Measurements from ENCODE around the gene NFAM1. TPM values are rescaled to one million over a fixed set of nuclear protein-coding genes. Genes with fewer than 3 reads are reported as not detected.
A peak's percentile ranks its signal among the peaks of the same experiment; 100 is the strongest.

The NFAM1 gene
- polyA plus RNA-seq, 3 donors: 0.65 to 1.6 (median 1.1) TPM

DNA sequence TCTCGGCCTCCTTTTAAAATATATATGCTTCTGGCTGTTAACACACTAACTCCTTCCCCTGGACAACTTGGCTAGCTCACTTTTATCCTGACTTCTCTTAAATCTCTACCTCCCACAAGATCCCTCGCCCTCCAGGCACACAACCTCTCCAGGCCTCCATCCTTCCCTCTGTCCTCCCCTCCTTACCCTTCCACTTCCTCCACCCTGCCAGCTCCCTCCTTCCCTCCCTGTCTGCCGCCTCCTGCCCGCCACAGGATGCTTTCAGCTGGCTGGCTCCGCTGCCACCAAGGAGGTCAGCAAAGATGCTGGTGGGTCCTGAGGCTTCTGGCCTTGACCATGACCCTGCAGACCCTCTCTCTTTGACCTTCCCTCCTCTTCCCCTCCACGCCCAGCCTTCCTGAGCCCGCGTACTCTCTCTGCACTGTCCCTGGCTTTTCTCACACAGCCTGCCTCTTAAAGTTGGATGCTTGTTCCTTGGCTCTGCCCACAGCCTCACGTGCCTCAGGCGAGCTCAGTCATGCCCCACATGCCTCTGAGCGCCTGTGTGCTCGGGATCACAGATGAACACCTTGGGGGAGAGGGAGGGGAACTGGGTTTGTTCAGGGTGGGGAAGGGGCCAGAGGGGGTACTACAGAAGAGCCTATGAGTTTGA, 6.7 kb downstream of the NFAM1 start:
- no peak for DNase-seq (ENCODE audit: extremely low read depth in 1 of 11, low read depth in 9 of 11, low spot score in 4 of 11)

- DNase-seq (ENCODE audit: extremely low read depth in 1 of 11, low read depth in 9 of 11, low spot score in 4 of 11): no peak
Measured at GRCh38 chr22:42419243-42419881, 12.8 kb downstream of the NFAM1 start.

DNA sequence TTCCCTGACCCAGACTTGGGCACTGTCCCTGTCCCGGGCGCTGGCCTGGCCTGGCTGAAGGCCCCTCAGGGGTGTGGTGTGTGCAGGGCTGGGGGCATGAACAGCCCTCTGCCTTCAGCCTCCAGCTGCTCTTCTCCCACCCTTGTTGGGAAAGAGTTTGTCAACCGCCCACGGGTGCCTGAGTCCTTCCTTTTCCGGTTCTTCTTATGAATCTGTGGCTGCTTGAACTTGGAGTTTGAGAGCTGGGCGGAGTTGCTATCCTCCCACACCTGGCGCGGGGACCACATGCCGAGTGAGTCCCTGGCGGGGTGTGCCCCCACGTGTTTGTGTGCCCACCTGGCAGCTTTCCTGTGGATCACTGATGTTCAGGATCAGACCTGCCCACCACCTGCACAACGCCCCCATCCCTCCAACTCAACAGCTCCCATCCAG, 13.4 kb downstream of the NFAM1 start:
- DNase-seq (ENCODE audit: extremely low read depth in 1 of 11, low read depth in 9 of 11, low spot score in 4 of 11): no peak

GRCh38 chr22:42417645-42418305, 14.4 kb downstream of the NFAM1 start:
- DNase-seq (ENCODE audit: extremely low read depth in 1 of 11, low read depth in 9 of 11, low spot score in 4 of 11): no peak

GRCh38 chr22:42416671-42417230, 15.5 kb downstream of the NFAM1 start:
- no peak for DNase-seq (ENCODE audit: extremely low read depth in 1 of 11, low read depth in 9 of 11, low spot score in 4 of 11)

GRCh38 chr22:42414565-42415303, 17.5 kb downstream of the NFAM1 start:
- DNase-seq (ENCODE audit: extremely low read depth in 1 of 11, low read depth in 9 of 11, low spot score in 4 of 11): no peak

GRCh38 chr22:42414021-42414420, 18.2 kb downstream of the NFAM1 start:
- DNase-seq (ENCODE audit: extremely low read depth in 1 of 11, low read depth in 9 of 11, low spot score in 4 of 11): no peak

DNA sequence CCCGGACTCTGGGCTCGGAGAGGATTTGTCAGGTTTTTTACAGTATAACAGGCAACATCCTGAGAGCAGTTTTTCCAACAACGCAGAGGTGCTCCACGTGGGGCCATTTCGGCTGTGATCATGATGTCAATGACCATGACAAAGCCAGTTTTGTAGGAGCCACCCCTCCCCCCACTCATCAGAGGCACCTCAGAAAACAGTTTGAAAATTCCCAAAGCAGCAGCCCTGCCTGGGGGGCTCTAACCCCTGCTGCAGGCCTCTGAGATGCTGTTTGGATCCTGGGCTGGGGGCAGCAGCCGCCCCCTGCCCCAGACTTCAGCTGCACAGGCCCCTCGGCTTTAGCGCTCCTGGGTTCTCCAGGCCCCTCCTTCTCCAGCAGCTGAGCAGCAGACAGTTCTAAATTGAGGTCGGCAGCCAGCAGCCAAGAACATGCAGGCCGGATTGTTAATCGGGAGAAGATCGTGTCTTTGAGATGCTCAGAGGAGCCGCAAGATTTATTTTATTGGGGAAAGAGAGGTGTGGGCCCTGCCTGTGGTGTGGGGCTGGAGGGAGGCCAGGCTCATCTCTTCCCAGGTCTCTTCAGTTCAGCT, 19.4 kb downstream of the NFAM1 start:
- no peak for DNase-seq (ENCODE audit: extremely low read depth in 1 of 11, low read depth in 9 of 11, low spot score in 4 of 11)

GRCh38 chr22:42410708-42411107, 21.5 kb downstream of the NFAM1 start:
- DNase-seq (ENCODE audit: extremely low read depth in 1 of 11, low read depth in 9 of 11, low spot score in 4 of 11): no peak

GRCh38 chr22:42408810-42409529, 23.2 kb downstream of the NFAM1 start:
- no peak for DNase-seq (ENCODE audit: extremely low read depth in 1 of 11, low read depth in 9 of 11, low spot score in 4 of 11)

GRCh38 chr22:42408276-42408675, 23.9 kb downstream of the NFAM1 start:
- no peak for DNase-seq (ENCODE audit: extremely low read depth in 1 of 11, low read depth in 9 of 11, low spot score in 4 of 11)

DNA sequence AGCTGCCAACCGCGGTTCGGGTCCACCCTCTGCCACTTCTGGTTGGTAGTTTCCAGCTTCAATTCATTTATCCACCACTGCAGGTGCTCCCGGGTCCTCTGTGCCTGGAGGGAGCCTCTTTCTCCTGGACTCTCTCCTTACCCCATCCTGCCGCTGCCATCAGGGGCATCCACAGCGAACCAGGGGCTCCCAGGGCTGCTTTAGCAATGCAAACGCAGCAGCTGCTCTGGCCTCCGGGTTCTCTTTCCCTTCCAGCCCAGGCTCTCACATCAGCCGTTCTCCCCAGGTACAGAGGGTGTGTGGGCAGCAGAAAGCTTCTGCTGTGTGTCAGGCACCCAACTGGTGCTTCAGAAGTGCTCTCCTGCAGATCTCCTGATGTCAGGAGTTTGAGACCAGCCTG, 27.9 kb downstream of the NFAM1 start:
- no peak for DNase-seq (ENCODE audit: extremely low read depth in 1 of 11, low read depth in 9 of 11, low spot score in 4 of 11)

- DNase-seq (ENCODE audit: extremely low read depth in 1 of 11, low read depth in 9 of 11, low spot score in 4 of 11): no peak
Measured at GRCh38 chr22:42401535-42402334, 30.5 kb downstream of the NFAM1 start.

GRCh38 chr22:42400811-42401534, 31.2 kb downstream of the NFAM1 start:
- DNase-seq (ENCODE audit: extremely low read depth in 1 of 11, low read depth in 9 of 11, low spot score in 4 of 11): no peak

GRCh38 chr22:42399315-42400271, 32.6 kb downstream of the NFAM1 start:
- peak in 6 of 11 donors; percentile 49 to 69 (median 57) for DNase-seq (ENCODE audit: extremely low read depth in 1 of 11, low read depth in 9 of 11, low spot score in 4 of 11)

Data from renal cortex interstitium (tissue), 11 donors.